ENCODE data around the gene ANXA2.

The ANXA2 gene

DNA sequence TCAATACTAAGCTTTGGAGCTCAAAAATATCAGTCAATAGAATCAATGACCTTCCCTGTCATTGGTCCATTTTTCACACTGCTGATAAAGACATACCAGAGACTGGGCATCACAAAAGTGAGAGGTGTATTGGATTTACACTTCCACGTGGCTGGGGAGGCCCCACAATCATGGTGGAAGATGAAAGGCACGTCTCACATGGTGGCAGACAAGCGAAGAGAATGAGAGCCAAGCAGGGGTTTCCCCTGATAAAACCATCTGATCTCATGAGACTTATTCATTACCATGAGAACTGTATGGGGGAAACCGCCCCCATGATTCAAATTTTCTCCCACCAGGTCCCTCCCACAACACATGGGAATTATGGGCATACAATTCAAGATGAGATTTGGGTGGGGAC, 81.9 kb downstream of the ANXA2 start:
- H3K27me3 ChIP-seq (ENCODE audit: control insufficient read depth in 1 of 2, insufficient read depth in 1 of 2, low read length in 2 of 2), result peaks cover 15 to 32% of the 10 kb centered on the region in 2 experiments
- H3K14ac ChIP-seq (ENCODE audit: low read length in 2 of 2), result no peak overlapping the region
- H3K9me3 ChIP-seq (ENCODE audit: control insufficient read depth, low read length), result peaks cover 3% of the 10 kb centered on the region
- DNase-seq, result no peak
- no peak overlapping the region for H2BK12ac ChIP-seq (ENCODE audit: low read length in 2 of 2)
- no peak overlapping the region for H3K4me3 ChIP-seq (ENCODE audit: insufficient read depth in 1 of 2, low read depth in 1 of 2, low read length in 2 of 2)
- no peak overlapping the region for H3K4ac ChIP-seq (ENCODE audit: low read depth in 1 of 2, low read length in 2 of 2)
- H3K23ac ChIP-seq (ENCODE audit: low read length in 2 of 2), result no peak overlapping the region
- no peak overlapping the region for H3K4me2 ChIP-seq (ENCODE audit: low read length, poor library complexity, severe bottlenecking)
- H2BK5ac ChIP-seq (ENCODE audit: low read depth, low read length, poor library complexity, severe bottlenecking), result no peak overlapping the region
- no peak overlapping the region for H2BK120ac ChIP-seq (ENCODE audit: low read depth, low read length)
- WGBS, result 77% methylated on average over 3 of the region's 4 CpGs
- H2AK5ac ChIP-seq (ENCODE audit: low read length, severe bottlenecking), result no peak overlapping the region
- no peak overlapping the region for H4K8ac ChIP-seq (ENCODE audit: low read length)
- H4K91ac ChIP-seq (ENCODE audit: low read length), result no peak overlapping the region
- H3K18ac ChIP-seq (ENCODE audit: low read depth in 1 of 2, low read length in 2 of 2), result no peak overlapping the region
- H3K36me3 ChIP-seq (ENCODE audit: control insufficient read depth in 1 of 2, insufficient read depth in 2 of 2, low read depth in 1 of 2, low read length in 2 of 2), result no peaks in the 10 kb centered on the region
- H3K27ac ChIP-seq (ENCODE audit: low read length, poor library complexity, severe bottlenecking), result no peak overlapping the region
- H3K4me1 ChIP-seq (ENCODE audit: control insufficient read depth, insufficient read depth, low read depth, low read length), result no peaks in the 10 kb centered on the region
- H2AFZ ChIP-seq (ENCODE audit: low read depth, low read length), result no peak overlapping the region
- no peaks in the 10 kb centered on the region for H3K79me1 ChIP-seq (replicated peaks; ENCODE audit: low read length, poor library complexity, severe bottlenecking)
- no peak overlapping the region for H3K9ac ChIP-seq (ENCODE audit: low read length)
- H2BK15ac ChIP-seq (ENCODE audit: low read depth, poor library complexity, severe bottlenecking), result no peak overlapping the region

DNA sequence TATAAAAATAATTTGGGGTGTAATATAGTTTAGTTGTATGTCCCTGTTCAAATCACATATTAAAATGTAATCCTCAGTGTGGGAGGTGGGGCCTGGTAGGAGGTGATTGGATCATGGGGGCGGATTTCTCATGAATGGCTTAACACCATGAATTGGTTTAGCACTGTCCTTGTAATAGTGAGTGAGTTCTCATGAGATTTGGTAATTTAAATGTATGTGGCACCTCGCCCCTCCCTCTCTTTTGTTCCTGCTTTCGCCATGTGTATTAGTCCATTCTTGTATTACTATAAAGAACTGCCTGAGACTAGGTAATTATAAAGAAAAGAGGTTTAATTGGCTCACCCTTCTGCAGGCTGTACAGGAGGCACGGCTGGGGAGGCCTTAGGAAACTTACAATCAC, 83.9 kb downstream of the ANXA2 start:
- Histone ChIP-seq H2BK5ac (ENCODE audit: low read depth, low read length, poor library complexity, severe bottlenecking) (no peak overlapping the region), H3K4me2 (ENCODE audit: low read length, poor library complexity, severe bottlenecking) (no peak overlapping the region), H3K4me3 (ENCODE audit: insufficient read depth in 1 of 2, low read depth in 1 of 2, low read length in 2 of 2) (no peak overlapping the region), H3K9me3 (ENCODE audit: control insufficient read depth, low read length) (peaks cover 3% of the 10 kb centered on the region), H4K91ac (ENCODE audit: low read length) (no peak overlapping the region), H3K23ac (ENCODE audit: low read length in 2 of 2) (no peak overlapping the region), H2BK120ac (ENCODE audit: low read depth, low read length) (no peak overlapping the region), H4K8ac (ENCODE audit: low read length) (no peak overlapping the region), H3K14ac (ENCODE audit: low read length in 2 of 2) (no peak overlapping the region), H3K9ac (ENCODE audit: low read length) (no peak overlapping the region), H2BK15ac (ENCODE audit: low read depth, poor library complexity, severe bottlenecking) (no peak overlapping the region), H3K27ac (ENCODE audit: low read length, poor library complexity, severe bottlenecking) (no peak overlapping the region), H2AK5ac (ENCODE audit: low read length, severe bottlenecking) (no peak overlapping the region), H3K79me1 (replicated peaks; ENCODE audit: low read length, poor library complexity, severe bottlenecking) (no peaks in the 10 kb centered on the region), H3K18ac (ENCODE audit: low read depth in 1 of 2, low read length in 2 of 2) (no peak overlapping the region), H3K36me3 (ENCODE audit: control insufficient read depth in 1 of 2, insufficient read depth in 2 of 2, low read depth in 1 of 2, low read length in 2 of 2) (no peaks in the 10 kb centered on the region), H2BK12ac (ENCODE audit: low read length in 2 of 2) (no peak overlapping the region), H3K4ac (ENCODE audit: low read depth in 1 of 2, low read length in 2 of 2) (no peak overlapping the region), H3K4me1 (ENCODE audit: control insufficient read depth, insufficient read depth, low read depth, low read length) (no peaks in the 10 kb centered on the region), H3K27me3 (ENCODE audit: control insufficient read depth in 1 of 2, insufficient read depth in 1 of 2, low read length in 2 of 2) (peaks cover 8 to 32% of the 10 kb centered on the region in 2 experiments), H2AFZ (ENCODE audit: low read depth, low read length) (no peak overlapping the region)
- DNase-seq, result no peak
- 56% methylated on average over 2 of the region's 4 CpGs for WGBS

DNA sequence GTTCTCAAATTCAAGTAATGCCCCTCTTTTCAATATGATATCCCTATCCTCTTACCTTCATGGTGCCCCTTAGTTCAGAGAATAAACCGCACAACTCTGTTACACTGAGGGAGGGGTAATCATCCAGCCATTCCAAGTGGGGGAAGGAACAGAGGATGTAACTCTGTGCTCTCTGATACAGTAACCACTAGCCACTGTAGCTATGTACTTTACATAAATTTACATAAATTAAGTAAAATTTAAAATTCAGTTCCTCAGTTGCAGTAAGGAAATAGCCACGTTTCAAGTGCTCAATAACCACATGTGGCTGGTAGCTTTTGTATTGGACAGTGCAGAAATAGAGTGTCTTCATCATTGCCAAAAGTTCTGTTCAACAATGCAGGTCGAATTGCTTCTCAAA, 90.8 kb downstream of the ANXA2 start:
- Histone ChIP-seq H3K14ac (ENCODE audit: low read length in 2 of 2) (no peak overlapping the region), H2BK15ac (ENCODE audit: low read depth, poor library complexity, severe bottlenecking) (no peak overlapping the region), H3K23ac (ENCODE audit: low read length in 2 of 2) (no peak overlapping the region), H3K36me3 (ENCODE audit: control insufficient read depth in 1 of 2, insufficient read depth in 2 of 2, low read depth in 1 of 2, low read length in 2 of 2) (no peaks in the 10 kb centered on the region), H2AFZ (ENCODE audit: low read depth, low read length) (no peak overlapping the region), H2BK12ac (ENCODE audit: low read length in 2 of 2) (no peak overlapping the region), H3K79me1 (replicated peaks; ENCODE audit: low read length, poor library complexity, severe bottlenecking) (no peaks in the 10 kb centered on the region), H3K4ac (ENCODE audit: low read depth in 1 of 2, low read length in 2 of 2) (no peak overlapping the region), H3K4me1 (ENCODE audit: control insufficient read depth, insufficient read depth, low read depth, low read length) (no peaks in the 10 kb centered on the region), H4K8ac (ENCODE audit: low read length) (no peak overlapping the region), H3K18ac (ENCODE audit: low read depth in 1 of 2, low read length in 2 of 2) (no peak overlapping the region), H3K9ac (ENCODE audit: low read length) (no peak overlapping the region), H2AK5ac (ENCODE audit: low read length, severe bottlenecking) (no peak overlapping the region), H3K4me2 (ENCODE audit: low read length, poor library complexity, severe bottlenecking) (no peak overlapping the region), H2BK120ac (ENCODE audit: low read depth, low read length) (no peak overlapping the region), H3K27ac (ENCODE audit: low read length, poor library complexity, severe bottlenecking) (no peak overlapping the region), H3K9me3 (ENCODE audit: control insufficient read depth, low read length) (no peaks in the 10 kb centered on the region), H2BK5ac (ENCODE audit: low read depth, low read length, poor library complexity, severe bottlenecking) (no peak overlapping the region), H3K4me3 (ENCODE audit: insufficient read depth in 1 of 2, low read depth in 1 of 2, low read length in 2 of 2) (no peak overlapping the region), H4K91ac (ENCODE audit: low read length) (no peak overlapping the region), H3K27me3 (ENCODE audit: control insufficient read depth in 1 of 2, insufficient read depth in 1 of 2, low read length in 2 of 2) (peaks cover 5 to 13% of the 10 kb centered on the region in 2 experiments)
- WGBS, result 41% methylated on average over 3 of the region's 3 CpGs
- no peak for DNase-seq

DNA sequence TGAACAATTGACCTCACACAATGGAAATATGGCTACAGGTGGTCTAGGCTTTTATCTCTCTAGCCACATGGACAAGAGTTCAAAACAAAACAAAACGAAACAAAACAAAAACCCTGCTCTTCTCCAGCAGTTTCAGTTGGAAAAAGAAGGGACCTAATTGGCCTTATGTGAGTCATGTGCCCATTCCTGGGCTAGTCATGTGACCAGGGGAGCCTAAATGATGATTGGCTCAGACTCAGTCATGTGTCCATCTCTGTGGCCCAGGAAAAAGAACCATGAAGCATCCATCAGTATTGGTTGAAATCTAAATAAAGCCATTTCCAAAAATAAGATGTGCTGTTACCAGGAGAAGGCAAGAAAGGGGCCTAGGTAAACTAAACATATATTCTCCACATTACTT, 96.8 kb downstream of the ANXA2 start:
- DNase-seq, result no peak
- Histone ChIP-seq H3K27me3 (ENCODE audit: control insufficient read depth in 1 of 2, insufficient read depth in 1 of 2, low read length in 2 of 2) (peaks cover 0 to 11% of the 10 kb centered on the region in 2 experiments), H2BK15ac (ENCODE audit: low read depth, poor library complexity, severe bottlenecking) (no peak overlapping the region), H3K4ac (ENCODE audit: low read depth in 1 of 2, low read length in 2 of 2) (no peak overlapping the region), H4K91ac (ENCODE audit: low read length) (no peak overlapping the region), H3K36me3 (ENCODE audit: control insufficient read depth in 1 of 2, insufficient read depth in 2 of 2, low read depth in 1 of 2, low read length in 2 of 2) (no peaks in the 10 kb centered on the region), H3K4me3 (ENCODE audit: insufficient read depth in 1 of 2, low read depth in 1 of 2, low read length in 2 of 2) (no peak overlapping the region), H3K27ac (ENCODE audit: low read length, poor library complexity, severe bottlenecking) (no peak overlapping the region), H3K4me1 (ENCODE audit: control insufficient read depth, insufficient read depth, low read depth, low read length) (no peaks in the 10 kb centered on the region), H3K4me2 (ENCODE audit: low read length, poor library complexity, severe bottlenecking) (no peak overlapping the region), H3K14ac (ENCODE audit: low read length in 2 of 2) (no peak overlapping the region), H2AK5ac (ENCODE audit: low read length, severe bottlenecking) (no peak overlapping the region), H3K18ac (ENCODE audit: low read depth in 1 of 2, low read length in 2 of 2) (no peak overlapping the region), H2BK5ac (ENCODE audit: low read depth, low read length, poor library complexity, severe bottlenecking) (no peak overlapping the region), H3K23ac (ENCODE audit: low read length in 2 of 2) (no peak overlapping the region), H2BK12ac (ENCODE audit: low read length in 2 of 2) (no peak overlapping the region), H3K9me3 (ENCODE audit: control insufficient read depth, low read length) (peaks cover under 1% of the 10 kb centered on the region), H2AFZ (ENCODE audit: low read depth, low read length) (no peak overlapping the region), H4K8ac (ENCODE audit: low read length) (no peak overlapping the region), H3K9ac (ENCODE audit: low read length) (no peak overlapping the region), H3K79me1 (replicated peaks; ENCODE audit: low read length, poor library complexity, severe bottlenecking) (no peaks in the 10 kb centered on the region), H2BK120ac (ENCODE audit: low read depth, low read length) (no peak overlapping the region)
- WGBS, result no CpG with 5 or more reads among the region's 1 CpG

Measured in mesenchymal stem cell (in vitro differentiated cells and primary cell).